ENCODE results near the gene ZNF436. TPM values are rescaled to one million over a fixed set of nuclear protein-coding genes. Genes with fewer than 3 reads are reported as not detected.

The ZNF436 gene
- total and polyA plus RNA-seq, 9 of the 15 experiments (the other 6 are each of a cell fraction or from before 2014, with no cell fraction given) = 2.1 to 11.3 (median 6.8) TPM

- TF ChIP-seq DMBX1 (CRISPR knock-in tag; IDR thresholded peaks at IDR 0.05; ENCODE audit: borderline replicate concordance) (no peak; the same call in 1 of the 2 replicates), NR0B1 (IDR thresholded peaks at IDR 0.05; ENCODE audit: partially characterized antibody) (no peak), SMAD4 (CRISPR knock-in tag; conservative IDR thresholded peaks at IDR 0.05) (no peak), ARID4B (CRISPR knock-in tag; IDR thresholded peaks at IDR 0.05) (peak; percentile 34; the same call in 1 of the 2 replicates), EWSR1 (IDR thresholded peaks at IDR 0.05; ENCODE audit: borderline replicate concordance, low read depth, partially characterized antibody) (no peak), NBN (IDR thresholded peaks at IDR 0.05; ENCODE audit: low read depth) (peak; percentile 25; the same call in 1 of the 2 replicates), ZNF175 (CRISPR knock-in tag; IDR thresholded peaks at IDR 0.05; ENCODE audit: low read depth) (no peak), PPARD (CRISPR knock-in tag; IDR thresholded peaks at IDR 0.05) (no peak), FOSL1 (tag; conservative IDR thresholded peaks at IDR 0.05) (no peak), ZNF263 (CRISPR knock-in tag; IDR thresholded peaks at IDR 0.05; ENCODE audit: borderline replicate concordance) (peak; percentile 54; the same call in 1 of the 2 replicates), SMAD1 (IDR thresholded peaks at IDR 0.05; ENCODE audit: low read depth, low read length, partially characterized antibody) (peak; percentile 47), ZFP1 (CRISPR knock-in tag; IDR thresholded peaks at IDR 0.05) (no peak), DDX20 (tag; IDR thresholded peaks at IDR 0.05; ENCODE audit: low read depth) (no peak), TAF1 (IDR thresholded peaks at IDR 0.05; ENCODE audit: control insufficient read depth, extremely low read depth, insufficient read depth, low read length, severe bottlenecking) (peak; percentile 46), MTF1 (CRISPR knock-in tag; IDR thresholded peaks at IDR 0.05; ENCODE audit: borderline replicate concordance) (no peak), USF2 (CRISPR knock-in tag; IDR thresholded peaks at IDR 0.05) (no peak), SRSF7 (optimal IDR thresholded peaks at IDR 0.05; ENCODE audit: low read depth, low read length) (no peak)
Measured at GRCh38 chr1:23369335-23370013, at the start of gene ZNF436 (continued).
